ENCODE results near the gene PTPRK.

Gene PTPRK

DNA sequence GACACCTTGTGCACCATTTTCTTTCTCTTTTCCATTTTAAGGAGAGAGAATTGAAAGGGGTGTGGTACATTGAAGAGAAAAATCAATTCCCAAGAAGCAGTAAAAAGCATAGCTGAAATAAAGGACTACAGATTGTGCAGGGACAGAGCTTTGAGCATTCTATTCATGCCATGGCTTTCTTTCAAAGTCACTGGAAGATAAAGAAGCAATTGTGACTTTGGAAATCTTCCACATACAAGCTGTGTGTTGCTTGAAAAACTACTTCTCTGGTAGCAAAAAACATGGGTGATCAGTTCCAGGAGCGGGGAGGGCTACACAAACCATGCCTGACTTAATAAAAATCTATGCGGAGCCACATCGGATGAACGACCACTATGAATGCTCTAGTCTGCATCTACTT is 389.4 kb downstream of the PTPRK start:
- DNase-seq (ENCODE audit: low spot score) = no peak

DNA sequence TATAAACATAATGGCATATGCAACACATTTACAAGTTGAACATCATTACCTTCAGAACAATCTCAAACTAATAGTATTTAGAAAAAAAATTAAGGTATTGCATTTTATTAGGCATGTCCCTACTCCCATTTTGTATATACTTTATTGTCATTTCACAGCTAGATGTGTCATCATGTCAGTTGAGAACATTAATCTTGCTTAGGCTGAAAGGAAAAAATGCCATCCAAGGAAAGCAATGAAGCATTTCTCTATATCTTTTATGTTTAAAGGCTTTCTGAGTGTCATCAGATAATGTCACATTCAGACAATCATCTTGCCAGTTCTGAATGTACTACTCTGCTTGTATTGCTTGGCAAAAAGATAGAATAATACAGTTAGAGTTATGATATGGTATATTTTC is 390.7 kb downstream of the PTPRK start:
- DNase-seq (ENCODE audit: low spot score) = no peak

DNA sequence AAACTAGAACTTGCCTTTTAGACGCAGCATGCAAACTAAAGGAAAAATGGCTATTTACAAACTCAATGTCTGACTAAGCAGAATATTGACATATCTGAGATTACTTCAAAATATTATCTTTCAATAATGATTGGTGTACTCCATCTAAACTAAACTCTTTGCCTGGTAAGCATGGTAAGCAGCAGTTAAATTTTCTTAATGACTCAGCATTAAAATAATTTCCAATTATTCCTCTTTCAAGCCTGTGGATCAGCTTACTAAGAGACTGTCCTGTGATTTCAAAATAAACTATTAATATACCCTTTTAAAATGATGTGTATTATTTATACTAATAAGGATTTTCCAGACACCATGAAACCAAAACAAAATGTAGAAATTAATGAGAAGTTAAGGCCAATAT is 392.7 kb downstream of the PTPRK start:
- DNase-seq (ENCODE audit: low spot score) = no peak

- no peak for DNase-seq (ENCODE audit: low spot score)
Measured at GRCh38 chr6:128124713-128125112, 395.7 kb downstream of the PTPRK start.

- no peak for DNase-seq (ENCODE audit: low spot score)
Measured at GRCh38 chr6:128121610-128122009, 398.8 kb downstream of the PTPRK start.

GRCh38 chr6:128121190-128121589 is 399.2 kb downstream of the PTPRK start:
- no peak for DNase-seq (ENCODE audit: low spot score)

DNA sequence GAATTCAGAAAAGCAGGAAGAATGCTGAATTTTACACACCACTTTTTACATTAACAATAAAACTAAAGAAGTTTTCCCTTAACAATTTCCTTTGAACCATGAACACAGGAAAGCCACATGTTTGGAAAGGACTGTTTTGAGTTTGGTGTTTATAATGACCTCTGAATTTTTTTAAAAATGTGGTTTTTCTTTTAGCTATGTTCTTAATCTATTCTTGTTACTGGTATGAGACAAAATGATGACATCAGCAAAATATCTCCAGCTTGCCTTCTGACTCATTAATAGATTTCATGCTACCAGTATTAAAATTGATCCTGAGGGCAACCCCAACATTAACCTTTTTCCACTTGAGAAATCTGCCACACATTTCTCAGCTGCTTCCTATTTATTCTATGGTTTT is 402.0 kb downstream of the PTPRK start:
- DNase-seq (ENCODE audit: low spot score) = no peak

DNA sequence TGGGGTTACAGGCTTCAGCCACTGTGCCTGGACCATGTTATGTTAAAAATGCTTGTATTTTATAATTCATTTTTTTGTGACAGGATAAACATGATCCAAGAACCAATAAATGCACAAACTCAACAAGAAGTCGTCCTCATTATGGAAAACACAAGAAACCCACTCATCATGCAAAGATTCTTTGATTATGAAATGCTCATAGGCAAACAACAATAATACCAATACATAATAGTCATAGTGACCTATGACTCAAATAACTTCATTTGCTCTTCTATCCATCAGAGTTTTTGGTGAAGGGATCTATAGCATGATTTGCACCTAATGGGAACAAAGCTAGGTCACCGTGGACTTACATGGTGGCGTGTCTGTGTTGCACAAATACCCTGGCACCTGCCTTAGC is 402.5 kb downstream of the PTPRK start:
- DNase-seq (ENCODE audit: low spot score) = no peak

GRCh38 chr6:128114164-128114563 is 406.2 kb downstream of the PTPRK start:
- DNase-seq (ENCODE audit: low spot score) = no peak

DNA sequence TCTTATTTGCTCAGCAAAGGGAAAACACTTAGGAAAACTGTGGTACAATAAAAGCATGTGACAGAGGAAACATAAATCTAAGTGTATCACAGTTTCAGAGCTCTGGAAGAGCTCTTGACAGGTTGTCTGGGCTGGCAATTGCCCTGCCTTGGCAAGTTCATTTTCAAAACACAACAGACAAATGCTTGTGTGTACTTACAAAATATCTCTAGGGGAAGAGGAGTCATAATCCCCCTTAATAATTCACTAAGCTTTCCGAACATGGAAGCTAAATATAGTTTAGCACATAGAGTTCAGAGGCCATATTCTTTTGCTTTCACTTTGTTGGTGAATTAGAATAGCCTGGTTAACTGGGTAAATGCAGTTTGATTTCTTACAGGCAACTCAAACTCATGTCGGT is 407.9 kb downstream of the PTPRK start:
- no peak for DNase-seq (ENCODE audit: low spot score)

DNA sequence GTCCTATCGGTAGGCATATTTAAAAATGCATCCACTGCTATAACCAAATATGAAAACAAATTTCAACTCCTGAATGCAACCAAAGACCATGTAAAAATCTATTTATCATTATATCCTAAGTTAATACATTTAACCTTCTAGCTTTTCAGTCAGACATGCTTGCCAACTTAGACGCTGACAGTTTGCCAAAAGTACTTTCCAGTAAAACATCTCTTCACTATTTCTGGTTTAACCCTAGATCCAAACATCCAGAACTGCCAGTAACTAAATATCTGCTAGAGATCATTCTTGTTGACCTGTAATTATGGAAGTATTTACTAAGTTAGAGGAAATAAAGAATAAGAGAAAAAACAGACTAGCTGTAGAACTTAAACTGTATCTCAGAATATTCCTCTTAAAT is 409.3 kb downstream of the PTPRK start:
- no peak for DNase-seq (ENCODE audit: low spot score)

DNA sequence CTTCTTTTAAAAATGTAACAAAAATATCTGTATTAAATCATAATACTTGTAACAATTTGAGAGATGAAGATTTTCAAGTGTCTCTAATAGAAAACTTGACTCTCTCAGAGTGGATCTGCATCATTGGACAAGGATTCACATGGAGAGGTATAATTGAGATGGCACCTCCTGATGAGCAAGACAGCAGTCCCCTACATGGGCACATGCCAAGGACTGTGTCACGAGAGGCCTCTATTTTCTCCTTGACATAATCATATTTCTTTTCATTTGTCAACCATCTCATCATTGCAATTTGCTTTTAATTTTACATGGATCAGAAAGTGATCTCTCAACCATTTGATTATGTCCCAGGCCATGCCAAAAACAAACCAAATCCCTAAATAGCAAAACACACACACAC is 412.7 kb downstream of the PTPRK start:
- no peak for DNase-seq (ENCODE audit: low spot score)

DNA sequence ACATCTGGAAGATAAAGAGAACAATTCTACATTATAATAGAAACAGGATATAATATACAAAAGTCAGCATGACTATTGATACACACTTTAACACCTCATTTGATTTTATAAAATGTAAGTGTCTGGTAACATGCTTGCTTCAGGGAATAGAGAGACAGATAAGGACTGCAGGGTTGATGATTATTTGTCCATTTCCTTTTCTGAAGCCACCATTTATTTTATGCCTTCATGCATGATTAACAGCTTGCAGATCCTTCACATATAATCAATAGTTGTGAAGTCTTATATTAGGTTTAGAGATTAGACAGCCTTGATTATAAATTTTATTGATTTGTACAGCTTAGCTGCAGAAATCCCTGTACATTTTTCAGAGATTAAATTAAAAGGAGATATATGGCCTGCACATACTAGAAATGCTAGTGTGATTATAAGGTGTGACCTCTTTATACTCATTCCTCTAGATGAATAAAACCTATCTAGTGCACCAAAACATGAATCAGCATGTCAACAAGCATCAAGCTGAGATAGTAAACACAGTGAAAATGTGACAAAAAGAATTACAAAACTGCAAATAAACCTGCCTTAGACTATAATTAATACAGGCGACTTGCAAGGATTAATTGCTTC is 420.7 kb downstream of the PTPRK start:
- DNase-seq (ENCODE audit: low spot score) = no peak

- no peak for DNase-seq (ENCODE audit: low spot score)
Measured at GRCh38 chr6:128098000-128098581, 422.3 kb downstream of the PTPRK start.

DNA sequence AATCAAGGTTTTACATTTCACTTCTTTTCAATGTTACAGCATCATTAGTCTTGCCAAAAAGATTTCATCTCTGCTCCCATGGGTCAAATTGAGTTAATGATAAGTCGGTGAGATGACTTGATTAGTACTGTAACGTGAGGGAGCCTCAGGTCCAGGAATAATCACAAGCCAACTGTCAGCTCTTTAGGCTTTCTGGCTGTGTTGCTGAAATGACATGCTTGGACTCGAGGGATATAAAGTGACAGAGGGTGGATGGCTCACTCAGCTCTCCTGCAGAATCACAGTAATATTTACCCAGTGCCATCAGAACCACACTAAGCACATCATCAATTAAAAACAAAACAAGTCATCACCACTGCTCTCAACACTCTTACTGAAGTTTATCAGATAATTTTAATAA is 423.4 kb downstream of the PTPRK start:
- no peak for DNase-seq (ENCODE audit: low spot score)

DNA sequence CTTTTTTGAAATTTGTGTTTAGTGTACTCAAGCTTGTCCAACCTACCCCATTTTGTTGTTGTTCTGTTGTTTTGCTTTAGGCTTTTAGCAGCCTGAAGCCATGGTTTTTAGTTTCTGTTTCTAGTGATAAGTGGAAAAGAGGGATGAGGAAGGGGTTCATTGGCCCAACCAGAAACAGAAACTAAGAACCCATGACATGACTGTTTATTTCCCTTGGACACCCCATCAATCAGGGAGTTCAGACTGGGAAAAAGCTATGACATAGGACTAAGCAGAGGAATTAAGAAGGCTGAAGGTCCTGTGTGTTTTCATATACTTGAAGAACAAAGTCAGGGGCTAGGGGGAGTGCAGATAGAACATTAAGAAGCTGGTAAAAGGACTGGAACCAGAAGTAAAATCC is 425.0 kb downstream of the PTPRK start:
- no peak for DNase-seq (ENCODE audit: low spot score)

DNA sequence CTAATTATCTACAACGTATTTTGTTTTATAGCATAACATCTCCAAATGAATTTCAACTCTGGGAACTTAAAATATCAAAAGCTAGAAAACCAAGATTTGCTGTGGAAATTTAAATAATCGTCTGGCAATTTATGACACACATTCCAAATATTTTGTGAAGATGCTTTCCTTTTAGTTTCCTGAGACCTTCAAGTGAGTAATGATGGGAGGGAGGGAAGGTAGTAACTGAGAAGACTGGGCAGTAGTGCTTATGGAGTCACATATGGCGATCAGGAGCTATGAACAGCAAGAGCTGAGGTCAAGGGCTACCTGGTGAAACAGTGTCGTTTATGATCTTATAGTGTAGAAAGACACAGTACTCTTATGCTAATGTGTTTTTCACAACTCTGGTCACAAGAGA is 441.4 kb downstream of the PTPRK start:
- no peak for DNase-seq (ENCODE audit: low spot score)

DNA sequence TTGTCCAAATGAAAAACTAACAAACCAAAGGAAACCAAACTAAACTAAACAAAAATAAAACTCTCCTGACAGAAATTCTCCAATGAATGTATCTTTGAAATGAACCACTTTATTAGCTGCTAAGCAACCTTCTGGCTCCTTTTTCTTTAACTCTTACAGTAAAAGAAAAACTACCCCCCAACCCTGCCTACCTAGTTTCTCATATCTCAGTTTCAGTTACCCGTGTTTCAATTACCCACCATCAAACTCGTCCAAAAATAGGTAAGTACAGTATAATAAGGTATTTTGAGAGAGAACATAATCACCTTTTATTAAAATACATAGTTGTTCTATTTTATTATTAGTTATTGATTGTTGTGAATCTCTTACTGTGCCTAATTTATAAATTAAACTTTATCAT is 442.1 kb downstream of the PTPRK start:
- DNase-seq (ENCODE audit: low spot score) = no peak

DNA sequence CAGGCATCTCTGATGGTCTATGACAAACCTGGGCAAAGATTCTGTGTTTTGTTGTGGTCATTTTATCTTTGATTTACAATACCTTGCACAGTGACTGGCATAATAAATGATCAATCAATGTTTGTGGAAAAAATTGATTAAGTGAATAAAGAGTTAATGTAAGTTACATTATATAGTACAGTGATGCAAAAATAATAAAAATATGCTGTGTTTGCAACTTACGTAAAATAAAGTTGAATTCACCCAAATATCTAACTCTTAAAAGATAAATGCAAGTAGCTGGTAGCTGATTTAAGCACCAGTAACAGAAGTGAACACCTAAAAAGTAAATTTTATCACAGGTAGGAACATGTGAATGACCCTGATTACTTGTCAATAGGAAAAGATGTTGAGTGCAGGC is 443.6 kb downstream of the PTPRK start:
- no peak for DNase-seq (ENCODE audit: low spot score)

GRCh38 chr6:128074567-128074966 is 445.8 kb downstream of the PTPRK start:
- no peak for DNase-seq (ENCODE audit: low spot score)

- no peak for DNase-seq (ENCODE audit: low spot score)
Measured at GRCh38 chr6:128073389-128073788, 447.0 kb downstream of the PTPRK start.

DNA sequence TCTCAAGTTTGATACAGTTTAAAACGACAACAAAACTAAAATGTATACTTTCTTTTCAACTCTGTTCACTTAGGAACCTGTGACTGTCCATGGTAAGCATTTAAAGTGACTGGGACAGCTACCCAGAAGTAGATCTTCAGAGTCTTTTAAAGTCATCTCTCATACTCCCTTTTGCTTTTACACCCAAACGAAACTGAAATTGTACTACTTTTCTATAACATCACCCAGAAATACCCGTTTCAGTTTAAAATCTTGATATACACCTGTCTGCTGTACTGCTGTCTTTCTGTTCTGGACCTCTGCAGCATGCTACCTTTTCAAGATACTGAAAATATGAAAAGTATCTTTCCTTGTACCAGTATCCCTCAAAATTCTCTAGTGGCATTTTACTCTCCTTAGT is 449.2 kb downstream of the PTPRK start:
- DNase-seq (ENCODE audit: low spot score) = no peak

- no peak for DNase-seq (ENCODE audit: low spot score)
Measured at GRCh38 chr6:128070406-128070805, 450.0 kb downstream of the PTPRK start.

GRCh38 chr6:128069188-128069587 is 451.2 kb downstream of the PTPRK start:
- no peak for DNase-seq (ENCODE audit: low spot score)

GRCh38 chr6:128068119-128068479 is 452.3 kb downstream of the PTPRK start:
- DNase-seq (ENCODE audit: low spot score) = no peak

Measured in kidney capillary endothelial cell (primary cell).